ENCODE results near the gene PRKACG.

PRKACG gene

DNA sequence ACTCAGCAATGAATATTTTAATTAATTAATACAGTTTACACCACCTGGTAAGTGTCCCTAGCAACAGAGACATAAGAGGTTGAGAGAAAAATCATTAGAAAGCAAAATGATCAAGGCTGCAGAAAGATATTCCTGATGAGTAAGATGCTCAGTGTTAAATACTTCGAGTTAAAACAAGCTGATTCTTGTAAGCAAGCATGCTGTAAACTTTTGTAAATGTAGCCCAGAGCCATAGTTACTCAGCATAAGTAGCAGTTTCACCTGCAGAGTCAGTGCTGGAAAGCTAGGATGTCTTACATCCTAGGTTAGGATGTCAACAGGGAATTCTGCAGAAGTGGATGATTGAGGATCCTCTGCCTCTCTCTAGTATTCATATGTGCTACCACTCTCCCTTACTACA lies 4.2 kb downstream of the PRKACG start:
- no peaks in the 10 kb centered on the region for H3K4me1 ChIP-seq (ENCODE audit: low read length)
- H3K9me3 ChIP-seq (ENCODE audit: insufficient read depth, low read length), result no peaks in the 10 kb centered on the region
- no peak overlapping the region for H3K4me2 ChIP-seq (ENCODE audit: low read length)
- no peaks in the 10 kb centered on the region for H4K20me1 ChIP-seq (ENCODE audit: insufficient read depth, low read length)
- no peak for TF ChIP-seq CTCF (IDR thresholded peaks at IDR 0.05; ENCODE audit: low read depth, low read length)
- no peak for TF ChIP-seq EZH2phosphoT487 (IDR thresholded peaks at IDR 0.05; ENCODE audit: low read depth)
- H3K27ac ChIP-seq (ENCODE audit: low read length), result no peak overlapping the region
- no peak overlapping the region for H3K4me3 ChIP-seq (ENCODE audit: low read length)
- H3K36me3 ChIP-seq (replicated peaks; ENCODE audit: low read depth, low read length), result no peaks in the 10 kb centered on the region
- peaks cover 14% of the 10 kb centered on the region for H3K27me3 ChIP-seq (ENCODE audit: low read depth, low read length)
- H3K9ac ChIP-seq (ENCODE audit: low read length), result no peak overlapping the region
- no peak overlapping the region for H2AFZ ChIP-seq (ENCODE audit: low read depth, low read length)
- H3K79me2 ChIP-seq (ENCODE audit: low read length), result no peaks in the 10 kb centered on the region

- no peaks in the 10 kb centered on the region for H3K79me2 ChIP-seq (ENCODE audit: low read length)
- H3K9ac ChIP-seq (ENCODE audit: low read length), result no peak overlapping the region
- H3K27me3 ChIP-seq (ENCODE audit: low read depth, low read length), result peaks cover 42% of the 10 kb centered on the region
- peaks cover 7% of the 10 kb centered on the region; the same call in 1 of the 2 replicates for H3K4me1 ChIP-seq (ENCODE audit: low read length)
- H3K4me3 ChIP-seq (ENCODE audit: low read length), result no peak overlapping the region
- H3K4me2 ChIP-seq (ENCODE audit: low read length), result no peak overlapping the region
- TF ChIP-seq EZH2phosphoT487 (IDR thresholded peaks at IDR 0.05; ENCODE audit: low read depth) (no peak), CTCF (IDR thresholded peaks at IDR 0.05; ENCODE audit: low read depth, low read length) (no peak)
- no peaks in the 10 kb centered on the region for H3K9me3 ChIP-seq (ENCODE audit: insufficient read depth, low read length)
- H2AFZ ChIP-seq (ENCODE audit: low read depth, low read length), result no peak overlapping the region
- H4K20me1 ChIP-seq (ENCODE audit: insufficient read depth, low read length), result no peaks in the 10 kb centered on the region
- no peaks in the 10 kb centered on the region for H3K36me3 ChIP-seq (replicated peaks; ENCODE audit: low read depth, low read length)
- no peak overlapping the region for H3K27ac ChIP-seq (ENCODE audit: low read length)
Measured at GRCh38 chr9:69004836-69005235, 9.1 kb downstream of the PRKACG start.

- no peak overlapping the region for H3K27ac ChIP-seq (ENCODE audit: low read length)
- no peak overlapping the region for H3K4me2 ChIP-seq (ENCODE audit: low read length)
- no peak overlapping the region for H3K9ac ChIP-seq (ENCODE audit: low read length)
- peaks cover 37% of the 10 kb centered on the region for H3K27me3 ChIP-seq (ENCODE audit: low read depth, low read length)
- H2AFZ ChIP-seq (ENCODE audit: low read depth, low read length), result no peak overlapping the region
- H3K4me1 ChIP-seq (ENCODE audit: low read length), result peaks cover 7% of the 10 kb centered on the region; the same call in 1 of the 2 replicates
- no peaks in the 10 kb centered on the region for H3K36me3 ChIP-seq (replicated peaks; ENCODE audit: low read depth, low read length)
- no peaks in the 10 kb centered on the region for H4K20me1 ChIP-seq (ENCODE audit: insufficient read depth, low read length)
- H3K4me3 ChIP-seq (ENCODE audit: low read length), result no peak overlapping the region
- no peak for TF ChIP-seq CTCF (IDR thresholded peaks at IDR 0.05; ENCODE audit: low read depth, low read length)
- TF ChIP-seq EZH2phosphoT487 (IDR thresholded peaks at IDR 0.05; ENCODE audit: low read depth), result no peak
- H3K9me3 ChIP-seq (ENCODE audit: insufficient read depth, low read length), result no peaks in the 10 kb centered on the region
- H3K79me2 ChIP-seq (ENCODE audit: low read length), result no peaks in the 10 kb centered on the region
Measured at GRCh38 chr9:69003051-69003450, 10.9 kb downstream of the PRKACG start.

DNA sequence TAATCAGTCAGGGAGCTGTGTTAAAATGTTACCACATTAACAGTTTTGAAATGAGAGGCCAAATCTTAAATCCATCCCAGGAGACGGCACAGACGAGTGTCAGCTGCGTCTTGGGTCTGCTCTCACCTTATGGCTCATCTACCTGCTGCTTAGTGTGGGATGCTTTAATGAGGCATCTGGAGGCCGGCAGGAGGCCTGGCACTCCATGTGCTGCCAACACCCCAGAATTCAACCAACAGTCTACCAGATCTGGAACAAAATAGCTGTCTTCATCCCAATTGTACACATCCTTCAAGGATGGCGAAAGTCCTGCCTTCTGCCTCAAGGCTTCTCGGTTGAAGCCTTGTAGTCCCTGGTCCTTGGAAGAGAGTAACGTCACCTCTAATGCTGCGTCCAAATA lies 12.0 kb downstream of the PRKACG start:
- no peak overlapping the region for H3K27ac ChIP-seq (ENCODE audit: low read length)
- H3K9me3 ChIP-seq (ENCODE audit: insufficient read depth, low read length), result no peaks in the 10 kb centered on the region
- no peaks in the 10 kb centered on the region for H3K36me3 ChIP-seq (replicated peaks; ENCODE audit: low read depth, low read length)
- TF ChIP-seq CTCF (IDR thresholded peaks at IDR 0.05; ENCODE audit: low read depth, low read length), result no peak
- TF ChIP-seq EZH2phosphoT487 (IDR thresholded peaks at IDR 0.05; ENCODE audit: low read depth), result no peak
- H3K4me1 ChIP-seq (ENCODE audit: low read length), result peaks cover 7% of the 10 kb centered on the region; the same call in 1 of the 2 replicates
- no peak overlapping the region for H2AFZ ChIP-seq (ENCODE audit: low read depth, low read length)
- H3K4me2 ChIP-seq (ENCODE audit: low read length), result no peak overlapping the region
- H3K9ac ChIP-seq (ENCODE audit: low read length), result no peak overlapping the region
- no peak overlapping the region for H3K4me3 ChIP-seq (ENCODE audit: low read length)
- no peaks in the 10 kb centered on the region for H4K20me1 ChIP-seq (ENCODE audit: insufficient read depth, low read length)
- H3K27me3 ChIP-seq (ENCODE audit: low read depth, low read length), result peaks cover 40% of the 10 kb centered on the region
- no peaks in the 10 kb centered on the region for H3K79me2 ChIP-seq (ENCODE audit: low read length)
